HEK293 (cell line): ENCODE results near the gene TRAF5.

ENCODE experiments used
- CTCF ChIA-PET: fragments of 350-600 bp; formaldehyde crosslinking; extraction: SDS; loops from one replicate; lab custom pipeline; 2021; ENCODE audit warnings: antibody characterized with exemption; lab: Yijun Ruan, JAX
- POLR2A ChIA-PET: fragments of 300-600 bp; formaldehyde crosslinking; extraction: SDS; loops from one replicate; lab custom pipeline; 2020; ENCODE audit warnings: antibody characterized with exemption, inconsistent platforms; lab: Yijun Ruan, JAX
- H3K27ac ChIP-seq: fragments of 200-500 bp; sonication (Bioruptor generic); 2 replicates; pipeline ENCODE4 v1.5.1; 2014; ENCODE audit warnings: low read depth, low read length, control low read depth, inconsistent platforms; ENCODE audit errors: extremely low read depth
- H3K36me3 ChIP-seq, 2 experiments: fragments of 200-500 bp in 1 of 2; sonication (Bioruptor generic) in 1 of 2; 1 replicate in 1 of 2; 2 replicates in 1 of 2; pipeline ENCODE4 v1.5.1; 2014 to 2017; ENCODE audit warnings: inconsistent platforms in 2 of 2, low read length in 2 of 2; ENCODE audit not compliant: control insufficient read depth in 2 of 2, insufficient read depth in 1 of 2
- H3K4me1 ChIP-seq: fragments of 200-500 bp; sonication (Bioruptor generic); 2 replicates; pipeline ENCODE4 v1.5.1; 2014; ENCODE audit warnings: mild to moderate bottlenecking, low read length, inconsistent platforms; ENCODE audit not compliant: control insufficient read depth, insufficient read depth
- H3K4me3 ChIP-seq: 2 replicates; pipeline ENCODE4 v1.5.1; 2011; ENCODE audit warnings: low read depth, mild to moderate bottlenecking, control low read depth, low read length, moderate library complexity
- H3K9me3 ChIP-seq: fragments of 200-500 bp; sonication (Bioruptor generic); 2 replicates; pipeline ENCODE4 v1.5.1; 2014; ENCODE audit warnings: low read depth, low read length, inconsistent platforms; ENCODE audit not compliant: control insufficient read depth, insufficient read depth
- GLIS1 ChIP-seq: fragments of 450-650 bp; formaldehyde crosslinking; IDR thresholded peaks from 2 replicates; pipeline ENCODE4 v1.5.1; 2016; ENCODE audit warnings: missing biosample characterization, missing genetic modification characterization
- GLIS2 ChIP-seq: fragments of 450-650 bp; formaldehyde crosslinking; IDR thresholded peaks from 2 replicates; pipeline ENCODE4 v1.5.1; 2016; ENCODE audit warnings: missing biosample characterization, missing genetic modification characterization
- HOXA7 ChIP-seq: sonication (generic); formaldehyde crosslinking; IDR thresholded peaks from 2 replicates; pipeline ENCODE4 v1.8.1; 2022; ENCODE audit warnings: missing genetic modification reagents, borderline replicate concordance
- KLF9 ChIP-seq: fragments of 450-650 bp; formaldehyde crosslinking; IDR thresholded peaks from 2 replicates; pipeline ENCODE4 v1.5.1; 2016; ENCODE audit warnings: missing biosample characterization, missing genetic modification characterization, low read depth
- MYNN ChIP-seq: fragments of 450-650 bp; formaldehyde crosslinking; IDR thresholded peaks from 2 replicates; pipeline ENCODE4 v1.5.1; 2016; ENCODE audit warnings: missing biosample characterization, missing genetic modification characterization, borderline replicate concordance
- PATZ1 ChIP-seq: fragments of 450-650 bp; formaldehyde crosslinking; IDR thresholded peaks from 2 replicates; pipeline ENCODE4 v1.5.1; 2016; ENCODE audit warnings: missing biosample characterization, missing genetic modification characterization
- SCRT2 ChIP-seq: fragments of 450-650 bp; formaldehyde crosslinking; IDR thresholded peaks from 2 replicates; pipeline ENCODE4 v1.5.1; 2016; ENCODE audit warnings: missing biosample characterization, missing genetic modification characterization
- SP3 ChIP-seq: fragments of 450-650 bp; formaldehyde crosslinking; IDR thresholded peaks from 2 replicates; pipeline ENCODE4 v1.5.1; 2016; ENCODE audit warnings: missing biosample characterization, missing genetic modification characterization
- YY2 ChIP-seq: fragments of 450-650 bp; formaldehyde crosslinking; IDR thresholded peaks from 2 replicates; pipeline ENCODE4 v1.5.1; 2016; ENCODE audit warnings: missing biosample characterization, missing genetic modification characterization
- ZBTB17 ChIP-seq: fragments of 450-650 bp; formaldehyde crosslinking; IDR thresholded peaks from 2 replicates; pipeline ENCODE4 v1.5.1; 2016; ENCODE audit warnings: missing biosample characterization, missing genetic modification characterization
- ZBTB8A ChIP-seq: fragments of 450-650 bp; formaldehyde crosslinking; IDR thresholded peaks from 2 replicates; pipeline ENCODE4 v1.5.1; 2016; ENCODE audit warnings: missing biosample characterization, missing genetic modification characterization
- ZFHX2 ChIP-seq: fragments of 450-650 bp; formaldehyde crosslinking; conservative IDR thresholded peaks from 2 replicates; pipeline ENCODE4 v1.5.1; 2016; ENCODE audit warnings: missing biosample characterization, missing genetic modification characterization
- ZNF10 ChIP-seq: fragments of 450-650 bp; formaldehyde crosslinking; IDR thresholded peaks from 2 replicates; pipeline ENCODE4 v1.5.1; 2017; ENCODE audit warnings: missing biosample characterization, missing genetic modification characterization
- ZNF121 ChIP-seq: fragments of 450-650 bp; formaldehyde crosslinking; IDR thresholded peaks from 2 replicates; pipeline ENCODE4 v1.5.1; 2016; ENCODE audit warnings: missing biosample characterization, missing genetic modification characterization
- ZNF157 ChIP-seq: fragments of 450-650 bp; formaldehyde crosslinking; IDR thresholded peaks from 2 replicates; pipeline ENCODE4 v1.5.1; 2016; ENCODE audit warnings: missing biosample characterization, missing genetic modification characterization
- ZNF19 ChIP-seq: fragments of 450-650 bp; formaldehyde crosslinking; IDR thresholded peaks from 2 replicates; pipeline ENCODE4; 2016; ENCODE audit warnings: missing biosample characterization, missing genetic modification characterization, low read depth
- ZNF223 ChIP-seq: fragments of 450-650 bp; formaldehyde crosslinking; IDR thresholded peaks from 2 replicates; pipeline ENCODE4 v1.5.1; 2016; ENCODE audit warnings: missing biosample characterization, missing genetic modification characterization
- ZNF449 ChIP-seq: fragments of 450-650 bp; formaldehyde crosslinking; IDR thresholded peaks from 2 replicates; pipeline ENCODE4 v1.5.1; 2017; ENCODE audit warnings: missing biosample characterization, mild to moderate bottlenecking, missing genetic modification characterization, moderate library complexity
- ZNF518A ChIP-seq: fragments of 450-650 bp; formaldehyde crosslinking; conservative IDR thresholded peaks from 2 replicates; pipeline ENCODE4 v1.5.1; 2016; ENCODE audit warnings: low read depth, missing biosample characterization, missing genetic modification characterization
- ZNF560 ChIP-seq: fragments of 450-650 bp; formaldehyde crosslinking; IDR thresholded peaks from 2 replicates; pipeline ENCODE4 v1.5.1; 2017; ENCODE audit warnings: missing biosample characterization, missing genetic modification characterization, borderline replicate concordance
- ZNF561 ChIP-seq: fragments of 450-650 bp; IDR thresholded peaks from 2 replicates; pipeline ENCODE4 v1.5.1; 2018; ENCODE audit warnings: missing biosample characterization, missing genetic modification characterization, borderline replicate concordance
- ZNF707 ChIP-seq: fragments of 450-650 bp; formaldehyde crosslinking; IDR thresholded peaks from 2 replicates; pipeline ENCODE4 v1.5.1; 2016; ENCODE audit warnings: missing biosample characterization, missing genetic modification characterization
- TF ChIP-seq, protein P1 (sequence below): fragments of 450-650 bp; formaldehyde crosslinking; IDR thresholded peaks from 2 replicates; pipeline ENCODE4 v1.5.1; 2016; ENCODE audit warnings: missing biosample characterization, missing genetic modification characterization
- TF ChIP-seq, protein P2 (sequence below): IDR thresholded peaks from 2 replicates; pipeline ENCODE4 v1.6.1; 2011; ENCODE audit warnings: mild to moderate bottlenecking, low read depth, low read length, borderline replicate concordance

The TRAF5 gene

DNA sequence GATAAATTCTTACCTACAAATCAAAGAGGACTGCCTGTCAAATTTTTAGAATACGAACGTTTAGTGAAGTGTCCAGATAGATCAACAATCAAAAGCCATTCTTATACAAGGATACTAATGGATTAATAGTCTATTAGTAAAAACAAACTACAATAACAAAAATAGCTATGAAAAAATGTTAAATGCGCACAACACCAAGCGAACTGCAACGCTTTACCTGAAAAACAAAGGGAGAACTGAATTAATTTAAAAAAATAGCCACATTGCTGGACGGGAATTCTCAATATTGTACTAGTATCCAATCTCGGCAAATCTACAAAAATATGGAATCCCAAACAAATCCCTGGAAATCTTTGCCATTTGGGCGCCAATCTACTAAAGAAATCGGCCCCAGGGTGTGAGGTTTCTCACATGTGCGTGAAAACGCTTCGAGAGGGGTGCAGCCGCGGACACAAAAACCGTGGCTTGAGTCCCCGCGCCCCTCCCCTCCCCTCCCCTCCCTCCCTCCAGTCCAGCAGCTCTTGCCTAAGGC, 55.6 kb downstream of the TRAF5 start:
- Histone ChIP-seq H3K9me3 (no peaks in the 10 kb centered on the region), H3K4me1 (no peaks in the 10 kb centered on the region), H3K36me3 (no peaks in the 10 kb centered on the region), H3K27ac (no peak overlapping the region; the same call in 1 of the 2 replicates), H3K4me3 (peak overlapping the region; percentile 49)
- TF ChIP-seq KLF9 (tag by site-specific recombination) (peak; percentile 22; the same call in 1 of the 2 replicates), MYNN (tag by site-specific recombination) (no peak), GLIS1 (tag by site-specific recombination) (no peak), ZNF19 (tag by site-specific recombination) (no peak), ZNF121 (no peak), SP3 (tag by site-specific recombination) (no peak), ZNF10 (tag by site-specific recombination) (no peak), ZNF223 (tag by site-specific recombination) (no peak), ZNF560 (tag by site-specific recombination) (no peak), SCRT2 (tag by site-specific recombination) (no peak), ZBTB17 (no peak), ZNF707 (no peak), PATZ1 (peak; percentile 47; the same call in 1 of the 2 replicates), ZBTB8A (tag by site-specific recombination) (peak; percentile 6; the same call in 1 of the 2 replicates)
- POLR2A ChIA-PET, result interaction anchor here (0.6 to 1.2 kb wide), 4 partner anchors 46 to 98 kb away, joined by 3 to 6 read pairs (median 3); no protein-coding TSS in a partner anchor
- CTCF ChIA-PET, result interaction anchor here (0.6 to 1.3 kb wide), 3 partner anchors 10 to 979 kb away, joined by 3 read pairs; no protein-coding TSS in a partner anchor

DNA sequence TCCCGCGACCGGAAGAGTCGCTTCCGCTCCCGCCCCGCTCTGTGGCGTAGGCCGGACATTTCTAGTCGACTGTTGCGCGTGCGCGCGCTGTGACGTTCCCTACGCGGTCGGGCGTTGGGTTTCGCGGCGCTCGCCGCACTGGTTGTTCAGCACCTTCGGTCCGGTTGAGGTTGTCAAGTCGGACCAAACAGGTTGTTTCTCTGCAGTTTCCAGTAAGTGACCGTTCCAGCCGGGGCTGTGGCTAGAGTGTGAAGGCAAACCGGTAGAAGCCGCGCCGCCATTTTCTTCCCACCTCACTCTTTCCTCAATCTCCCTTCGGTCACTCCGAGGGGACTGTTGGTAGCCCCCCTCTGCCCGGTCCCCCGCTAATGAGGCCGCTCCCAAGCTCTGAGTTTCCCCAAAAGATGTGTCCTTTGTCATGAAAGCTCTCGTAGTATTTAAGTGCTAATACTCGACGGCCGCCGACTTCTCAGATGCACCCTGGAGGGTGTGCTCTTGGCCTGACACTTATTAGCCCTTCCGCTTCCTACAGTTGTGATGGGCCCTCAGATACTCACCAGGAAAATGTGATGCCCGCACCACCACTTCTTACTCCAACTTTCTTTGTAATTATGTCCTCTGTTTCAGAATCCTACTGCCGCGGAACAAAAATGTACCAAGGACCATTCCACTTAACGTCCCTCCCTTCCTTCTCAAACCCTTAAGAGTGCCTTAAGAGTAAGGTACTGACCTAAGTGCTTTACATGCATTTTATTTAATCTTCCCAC, 56.3 kb downstream of the TRAF5 start:
- CTCF ChIA-PET, result interaction anchor here (0.5 to 1.3 kb wide), 6 partner anchors 9 to 932 kb away, joined by 3 to 5 read pairs (median 3); no protein-coding TSS in a partner anchor
- no peaks in the 10 kb centered on the region for H3K36me3 ChIP-seq
- TF ChIP-seq ZNF518A (peak; percentile 33; the same call in 1 of the 2 replicates), ZNF561 (tag by site-specific recombination) (0 out of 2 replicates have a peak, but pooled peaks have one; percentile 35), ZNF157 (no peak), ZNF449 (tag by site-specific recombination) (peak; percentile 24), GLIS2 (tag by site-specific recombination) (no peak), ZFHX2 (tag by site-specific recombination) (peak; percentile 35), YY2 (tag by site-specific recombination) (0 out of 2 replicates have a peak, but pooled peaks have one; percentile 51), HOXA7 (CRISPR knock-in tag) (no peak)
- TF ChIP-seq, protein P1, sequence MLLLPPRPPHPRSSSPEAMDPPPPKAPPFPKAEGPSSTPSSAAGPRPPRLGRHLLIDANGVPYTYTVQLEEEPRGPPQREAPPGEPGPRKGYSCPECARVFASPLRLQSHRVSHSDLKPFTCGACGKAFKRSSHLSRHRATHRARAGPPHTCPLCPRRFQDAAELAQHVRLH, result peak; percentile 77
- TF ChIP-seq, protein P2, sequence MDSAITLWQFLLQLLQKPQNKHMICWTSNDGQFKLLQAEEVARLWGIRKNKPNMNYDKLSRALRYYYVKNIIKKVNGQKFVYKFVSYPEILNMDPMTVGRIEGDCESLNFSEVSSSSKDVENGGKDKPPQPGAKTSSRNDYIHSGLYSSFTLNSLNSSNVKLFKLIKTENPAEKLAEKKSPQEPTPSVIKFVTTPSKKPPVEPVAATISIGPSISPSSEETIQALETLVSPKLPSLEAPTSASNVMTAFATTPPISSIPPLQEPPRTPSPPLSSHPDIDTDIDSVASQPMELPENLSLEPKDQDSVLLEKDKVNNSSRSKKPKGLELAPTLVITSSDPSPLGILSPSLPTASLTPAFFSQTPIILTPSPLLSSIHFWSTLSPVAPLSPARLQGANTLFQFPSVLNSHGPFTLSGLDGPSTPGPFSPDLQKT, result no peak

More for the DNA sequence above, 56.3 kb downstream of the TRAF5 start:
- Histone ChIP-seq H3K4me1 (no peaks in the 10 kb centered on the region), H3K27ac (peak overlapping the region; percentile 73), H3K4me3 (peak overlapping the region; percentile 85), H3K9me3 (no peaks in the 10 kb centered on the region)
- POLR2A ChIA-PET, result interaction anchor here (0.6 to 1.2 kb wide), 4 partner anchors 46 to 97 kb away, joined by 3 to 6 read pairs (median 3); no protein-coding TSS in a partner anchor
